Activated CD4-positive, alpha-beta T cell treated with anti-CD3 and anti-CD28 coated beads, Interleukin-2, amount 50 U/mL, for 16 hours (primary cell): ENCODE data around the gene ITGA6.
A peak's percentile ranks its signal among the peaks of the same experiment; 100 is the strongest.

Experiments
- DNase-seq: peaks from one replicate; pipeline ENCODE4 v3.0.0-alpha.2; 2020

ITGA6 gene

GRCh38 chr2:172416447-172417058 is 10.8 kb upstream of the ITGA6 start:
- DNase-seq: no peak

- no peak for DNase-seq
Observed at GRCh38 chr2:172420216-172420615, 7.2 kb upstream of the ITGA6 start.

GRCh38 chr2:172423160-172423559 is 4.2 kb upstream of the ITGA6 start:
- DNase-seq: peak; percentile 25

- no peak for DNase-seq
Observed at GRCh38 chr2:172425336-172425735, 2.0 kb upstream of the ITGA6 start.

GRCh38 chr2:172426635-172427255 is 641 bp upstream of the ITGA6 start:
- no peak for DNase-seq

DNA sequence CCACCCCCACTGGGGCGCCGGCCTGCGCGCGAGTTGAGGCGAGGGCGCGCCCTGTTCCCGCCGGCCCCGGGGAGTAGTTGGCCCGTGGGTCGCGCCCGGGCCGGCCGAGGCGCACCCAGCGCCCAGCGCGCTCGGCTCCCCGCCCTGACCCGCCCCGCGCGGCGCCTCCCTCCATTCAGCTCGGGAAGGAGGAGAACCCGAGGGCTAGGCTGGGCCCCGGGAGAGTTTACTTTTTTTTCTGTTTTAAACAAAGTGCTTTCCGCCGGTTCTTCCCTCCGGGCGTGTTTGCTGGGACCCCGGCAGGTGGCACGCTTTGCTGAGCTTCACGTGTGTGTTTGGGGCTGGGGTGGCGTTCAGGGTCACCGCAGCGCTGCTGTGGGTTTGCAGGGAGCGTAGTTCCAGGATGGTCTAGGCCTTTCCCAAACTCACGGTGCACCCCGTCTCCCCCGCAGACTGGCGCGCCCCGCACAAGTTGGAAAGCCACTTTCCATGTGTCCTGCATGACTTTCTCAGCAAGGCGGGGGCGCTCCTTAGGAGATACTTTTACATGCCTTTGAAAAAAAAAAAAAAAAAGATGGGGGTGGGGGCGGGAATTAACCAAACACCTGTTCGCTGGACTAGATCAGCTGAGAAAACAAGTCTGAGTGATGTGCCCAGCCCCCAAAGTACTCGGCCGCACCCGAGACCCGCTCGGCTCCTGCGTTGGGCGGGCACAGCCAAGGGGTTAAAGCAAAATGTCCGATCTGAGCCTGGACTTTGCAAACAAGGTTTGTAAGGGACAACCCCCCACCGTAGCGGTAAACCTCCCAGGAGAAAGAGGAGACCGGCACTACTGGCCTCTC is 825 bp downstream of the ITGA6 start:
- peak; percentile 31 for DNase-seq

DNA sequence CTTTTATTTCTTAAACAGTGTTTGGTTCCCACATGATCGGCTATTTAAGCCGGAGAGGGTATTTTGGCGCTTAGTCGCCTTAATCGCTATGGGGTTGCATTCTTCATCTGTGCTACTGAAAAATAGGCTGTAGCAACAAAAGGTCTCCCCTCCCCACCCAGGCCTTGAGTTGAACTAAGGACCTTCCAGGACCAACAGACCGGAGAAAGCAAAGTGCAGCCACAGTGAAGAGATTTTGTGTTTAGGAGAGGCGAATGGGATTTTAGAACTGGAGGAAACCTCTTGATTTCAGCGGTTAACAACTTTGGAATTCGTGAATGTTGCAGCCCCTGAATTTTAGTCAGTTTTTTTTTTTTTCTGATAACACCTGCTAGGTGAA is 1.4 kb downstream of the ITGA6 start:
- no peak for DNase-seq

DNA sequence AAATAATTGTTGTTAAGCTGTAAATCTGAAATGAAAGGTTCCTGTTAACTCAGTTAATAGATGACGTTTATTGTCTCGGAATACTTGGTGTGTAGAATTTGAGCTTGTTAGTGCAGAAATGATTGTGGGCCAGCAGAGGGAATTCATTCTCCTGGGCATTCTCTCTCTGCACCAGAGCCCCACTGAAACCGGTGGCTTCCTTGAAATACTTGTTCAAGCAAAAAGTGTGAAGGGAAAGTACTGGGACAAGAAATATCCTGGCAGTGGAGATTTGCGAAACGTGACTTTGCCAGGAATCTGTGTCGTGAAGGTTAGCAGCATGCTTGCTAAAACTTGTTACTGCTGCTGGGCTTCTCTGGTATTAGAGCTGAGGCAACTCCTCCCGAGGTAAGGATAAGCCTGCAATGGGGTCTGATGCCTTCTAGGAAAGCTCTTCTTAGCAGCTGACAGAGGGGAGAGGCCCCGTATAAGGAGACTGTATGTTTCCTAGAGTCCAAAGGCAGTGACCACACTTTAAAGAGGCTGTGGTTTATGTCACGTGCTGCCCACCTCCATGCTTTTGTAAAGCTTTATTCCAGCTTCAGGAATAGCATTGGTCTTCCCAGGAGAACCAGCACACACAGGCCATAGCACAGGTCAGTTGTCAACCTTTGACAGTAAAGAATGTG is 2.0 kb downstream of the ITGA6 start:
- no peak for DNase-seq

GRCh38 chr2:172430027-172430426 is 2.6 kb downstream of the ITGA6 start:
- no peak for DNase-seq

- no peak for DNase-seq
Observed at GRCh38 chr2:172430678-172431077, 3.3 kb downstream of the ITGA6 start.

GRCh38 chr2:172431463-172431862 is 4.1 kb downstream of the ITGA6 start:
- DNase-seq: no peak

DNA sequence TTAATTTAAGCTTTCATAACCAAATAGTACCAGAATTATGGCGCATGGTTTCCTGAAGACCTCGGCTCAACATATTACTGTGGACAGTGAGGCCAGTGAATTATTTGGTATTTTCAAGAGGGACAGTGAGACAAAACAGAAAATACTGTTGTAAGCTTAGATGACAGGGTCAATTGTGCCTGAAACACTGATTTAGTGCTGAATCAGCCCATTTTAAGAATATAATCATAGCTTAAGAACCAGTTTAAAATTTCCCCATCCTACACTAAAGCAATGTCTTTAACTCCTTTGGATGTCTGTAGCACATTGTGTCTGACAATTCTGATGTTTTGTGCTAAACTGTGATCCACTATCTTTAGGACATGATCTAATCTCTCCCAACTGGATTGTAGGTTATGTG is 4.6 kb downstream of the ITGA6 start:
- DNase-seq: no peak

DNA sequence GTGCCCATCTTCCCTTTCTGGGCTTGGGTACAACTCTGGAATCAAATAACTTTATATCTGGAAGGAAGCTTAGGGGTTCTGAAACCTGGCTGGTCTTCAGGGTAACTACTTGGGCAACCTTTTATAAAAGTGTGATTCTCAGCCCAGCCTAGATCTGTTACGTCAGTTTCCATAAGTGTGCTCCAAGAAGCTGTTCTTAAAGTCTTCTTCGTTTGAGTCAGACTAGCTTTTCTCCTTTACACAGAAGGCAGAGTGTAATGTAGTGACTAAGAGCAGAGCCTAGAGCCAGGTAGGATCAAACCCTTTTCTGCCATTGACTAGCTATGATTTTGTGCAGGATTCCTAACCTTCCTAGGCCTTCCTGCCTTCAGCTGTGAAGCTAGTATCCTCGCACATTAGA is 5.8 kb downstream of the ITGA6 start:
- no peak for DNase-seq

- peak; percentile 23 for DNase-seq
Observed at GRCh38 chr2:172434821-172435605, 7.6 kb downstream of the ITGA6 start.

GRCh38 chr2:172435606-172435911 is 8.2 kb downstream of the ITGA6 start:
- no peak for DNase-seq

DNA sequence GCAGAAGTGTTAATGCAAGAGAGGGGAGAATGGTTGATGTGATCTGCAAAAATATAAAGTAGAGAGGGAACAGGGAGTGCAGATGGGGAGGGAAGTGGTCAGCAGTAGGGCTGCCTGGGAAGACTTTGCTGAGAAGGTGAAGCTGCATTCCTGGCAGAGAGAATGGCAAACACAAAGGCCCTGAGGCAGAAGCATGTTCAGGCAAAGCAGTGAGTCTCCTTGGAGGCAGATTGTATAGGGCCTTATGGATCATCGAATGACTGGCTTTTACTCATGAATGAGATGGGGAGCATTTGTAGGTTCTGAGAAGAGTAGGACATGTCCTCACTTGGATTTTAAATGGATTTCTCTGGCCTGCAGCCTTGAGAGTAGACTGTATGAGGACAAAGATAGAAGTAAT is 9.5 kb downstream of the ITGA6 start:
- DNase-seq: no peak

DNA sequence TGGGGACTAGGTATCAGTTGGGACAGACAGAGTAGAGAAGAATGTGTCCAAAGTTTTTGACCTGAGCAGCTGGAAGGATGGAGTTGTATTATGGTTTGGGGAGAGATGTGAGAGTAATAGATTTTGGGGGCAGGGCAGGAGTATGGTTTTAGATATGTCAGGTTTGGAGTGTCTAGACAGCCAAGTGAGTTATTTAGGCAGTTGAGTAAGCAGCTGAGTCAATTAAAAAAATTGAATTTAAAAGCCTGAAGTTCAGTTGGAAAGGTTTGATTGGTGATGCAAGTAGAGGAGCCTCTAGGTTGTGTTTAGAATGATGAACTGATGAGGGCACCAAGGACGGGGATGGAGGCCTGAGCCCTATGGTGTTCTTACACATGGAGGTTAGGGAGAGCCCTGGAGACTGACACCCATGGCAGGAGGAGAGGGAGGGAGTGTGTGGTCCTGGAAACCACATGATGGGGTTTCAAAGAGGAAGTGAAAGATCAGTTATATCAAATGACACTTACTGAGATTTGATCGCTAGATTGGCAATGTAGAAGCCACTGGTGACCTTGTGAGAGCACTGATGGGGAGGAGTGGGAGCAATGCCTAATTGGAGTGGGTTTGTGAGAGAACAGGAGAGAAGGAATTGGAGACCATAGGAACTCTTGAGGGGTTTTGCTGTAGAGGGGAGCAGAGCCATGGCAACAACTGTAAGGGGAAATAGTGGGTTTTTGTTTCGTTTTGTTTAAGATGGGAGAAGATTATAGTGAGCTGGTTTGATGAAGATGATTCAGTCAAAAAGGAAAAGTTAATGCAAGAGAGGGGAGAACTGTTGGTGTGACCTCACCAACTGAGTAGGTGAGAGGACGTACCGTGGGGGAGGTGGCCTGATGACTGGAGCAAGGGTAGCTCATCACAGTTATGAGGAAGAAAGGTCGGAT is 10.3 kb downstream of the ITGA6 start:
- peak; percentile 66 for DNase-seq

GRCh38 chr2:172438741-172439508 is 11.5 kb downstream of the ITGA6 start:
- DNase-seq: no peak

GRCh38 chr2:172439509-172439860 is 12.1 kb downstream of the ITGA6 start:
- DNase-seq: no peak

GRCh38 chr2:172439911-172440310 is 12.5 kb downstream of the ITGA6 start:
- DNase-seq: no peak

DNA sequence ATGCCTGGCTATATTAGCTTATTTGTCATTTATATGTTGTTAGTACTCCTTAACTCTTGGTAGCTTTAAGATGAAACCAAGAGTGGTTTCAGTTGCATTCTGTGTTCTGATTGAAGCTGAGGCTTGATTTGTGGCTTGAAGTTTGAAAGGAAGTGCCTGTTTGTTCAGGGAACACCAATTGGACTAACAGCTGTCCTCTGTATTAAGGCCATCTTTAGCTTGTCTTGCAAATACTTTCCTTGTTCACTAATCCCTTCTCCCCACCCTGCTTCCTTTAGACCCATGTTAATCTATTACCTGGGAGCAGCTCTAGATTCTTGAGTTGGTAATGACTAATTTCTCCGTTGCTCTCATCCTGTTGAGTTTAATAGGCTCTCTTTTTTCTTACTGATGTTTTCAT is 13.4 kb downstream of the ITGA6 start:
- no peak for DNase-seq
